Tibial artery (tissue), 4 donors: ENCODE results near the gene PBX1.
"Not testable (repeated sequence)": the region's sequence is repeated elsewhere in the genome, so short reads cannot be mapped to it uniquely, and the experiment has no call there.

ENCODE experiments used
- DNase-seq, 2 donors: peaks; one replicate each; pipeline ENCODE4 v3.0.0-alpha.2; 2019
- H3K27ac ChIP-seq, 2 donors: fragments of 200-600 bp; sonication (generic) in 1 of 2; 1 replicate in 1 of 2; 2 replicates in 1 of 2; pipeline ENCODE4 v1.5.1; 2018 to 2019; ENCODE audit warnings: mild to moderate bottlenecking in 1 of 2
- H3K27me3 ChIP-seq, 2 donors: fragments of 200-600 bp; sonication (generic) in 1 of 2; one replicate each; pipeline versions ENCODE4 v1.5.1 to v1.6.0; 2016 to 2019
- H3K36me3 ChIP-seq, 3 donors: fragments of 200-600 bp; sonication (generic) in 2 of 3; one replicate each; pipeline ENCODE4 v1.5.1; 2016 to 2019; ENCODE audit warnings: mild to moderate bottlenecking in 2 of 3
- H3K4me1 ChIP-seq, 4 donors: fragments of 200-600 bp; sonication (generic) in 2 of 4; 1 replicate in 3 of 4; 2 replicates in 1 of 4; pipeline ENCODE4 v1.5.1; 2016 to 2019
- H3K4me3 ChIP-seq, 2 donors: fragments of 200-600 bp; sonication (generic) in 1 of 2; 1 replicate in 1 of 2; 2 replicates in 1 of 2; pipeline ENCODE4 v1.5.1; 2018 to 2019; ENCODE audit warnings: mild to moderate bottlenecking in 2 of 2
- H3K9me3 ChIP-seq, 3 donors: fragments of 200-600 bp; sonication (generic) in 1 of 3; one replicate each; pipeline ENCODE4 v1.5.1; 2016 to 2019
- intact Hi-C: fragments of 100-400 bp; cut with DNase I; formaldehyde crosslinking; loops from one replicate; pipeline ENCODE4 v1.15.0; 2023; ENCODE audit warnings: low total_unique reads
- TF ChIP-seq, protein P1 (sequence below), 2 experiments: fragments of 200-600 bp in 1 of 2; fragments of 450-650 bp in 1 of 2; IDR thresholded peaks; one replicate each; pipeline ENCODE4 v1.5.1; 2017 to 2019; ENCODE audit warnings: antibody characterized with exemption in 2 of 2, mild to moderate bottlenecking in 1 of 2, moderate library complexity in 1 of 2

The PBX1 gene

DNA sequence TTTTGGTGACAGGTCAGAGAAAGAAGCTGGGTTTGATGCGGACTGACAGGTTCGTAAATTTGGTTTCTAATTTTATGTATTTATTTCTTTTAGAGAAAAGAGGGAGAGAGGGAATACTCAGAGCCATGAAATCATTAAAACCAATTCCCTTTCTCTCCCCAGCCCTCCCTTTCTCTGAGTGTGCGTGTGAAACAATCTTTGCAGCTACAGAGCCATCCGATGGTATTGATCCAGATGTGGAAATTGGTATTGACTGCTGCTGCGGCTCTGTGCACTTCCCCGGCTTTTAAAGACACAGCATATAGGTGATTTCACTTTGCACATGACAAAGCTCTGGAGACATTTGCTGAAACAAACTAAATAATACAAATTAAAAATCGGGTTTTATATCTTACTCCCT, 42.4 kb upstream of the PBX1 start:
- no peak for DNase-seq
- no peaks in the 10 kb centered on the region for H3K27me3 ChIP-seq
- intact Hi-C loops: no loop called here
- H3K4me3 ChIP-seq: no peak overlapping the region
- TF ChIP-seq, protein P1, sequence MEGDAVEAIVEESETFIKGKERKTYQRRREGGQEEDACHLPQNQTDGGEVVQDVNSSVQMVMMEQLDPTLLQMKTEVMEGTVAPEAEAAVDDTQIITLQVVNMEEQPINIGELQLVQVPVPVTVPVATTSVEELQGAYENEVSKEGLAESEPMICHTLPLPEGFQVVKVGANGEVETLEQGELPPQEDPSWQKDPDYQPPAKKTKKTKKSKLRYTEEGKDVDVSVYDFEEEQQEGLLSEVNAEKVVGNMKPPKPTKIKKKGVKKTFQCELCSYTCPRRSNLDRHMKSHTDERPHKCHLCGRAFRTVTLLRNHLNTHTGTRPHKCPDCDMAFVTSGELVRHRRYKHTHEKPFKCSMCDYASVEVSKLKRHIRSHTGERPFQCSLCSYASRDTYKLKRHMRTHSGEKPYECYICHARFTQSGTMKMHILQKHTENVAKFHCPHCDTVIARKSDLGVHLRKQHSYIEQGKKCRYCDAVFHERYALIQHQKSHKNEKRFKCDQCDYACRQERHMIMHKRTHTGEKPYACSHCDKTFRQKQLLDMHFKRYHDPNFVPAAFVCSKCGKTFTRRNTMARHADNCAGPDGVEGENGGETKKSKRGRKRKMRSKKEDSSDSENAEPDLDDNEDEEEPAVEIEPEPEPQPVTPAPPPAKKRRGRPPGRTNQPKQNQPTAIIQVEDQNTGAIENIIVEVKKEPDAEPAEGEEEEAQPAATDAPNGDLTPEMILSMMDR (IDR thresholded peaks at IDR 0.05): no peak
- peaks cover 0 to 11% (median 0%) of the 10 kb centered on the region in 4 donors for H3K4me1 ChIP-seq
- H3K27ac ChIP-seq: no peak overlapping the region
- H3K9me3 ChIP-seq: no peaks in the 10 kb centered on the region
- no peaks in the 10 kb centered on the region for H3K36me3 ChIP-seq

DNA sequence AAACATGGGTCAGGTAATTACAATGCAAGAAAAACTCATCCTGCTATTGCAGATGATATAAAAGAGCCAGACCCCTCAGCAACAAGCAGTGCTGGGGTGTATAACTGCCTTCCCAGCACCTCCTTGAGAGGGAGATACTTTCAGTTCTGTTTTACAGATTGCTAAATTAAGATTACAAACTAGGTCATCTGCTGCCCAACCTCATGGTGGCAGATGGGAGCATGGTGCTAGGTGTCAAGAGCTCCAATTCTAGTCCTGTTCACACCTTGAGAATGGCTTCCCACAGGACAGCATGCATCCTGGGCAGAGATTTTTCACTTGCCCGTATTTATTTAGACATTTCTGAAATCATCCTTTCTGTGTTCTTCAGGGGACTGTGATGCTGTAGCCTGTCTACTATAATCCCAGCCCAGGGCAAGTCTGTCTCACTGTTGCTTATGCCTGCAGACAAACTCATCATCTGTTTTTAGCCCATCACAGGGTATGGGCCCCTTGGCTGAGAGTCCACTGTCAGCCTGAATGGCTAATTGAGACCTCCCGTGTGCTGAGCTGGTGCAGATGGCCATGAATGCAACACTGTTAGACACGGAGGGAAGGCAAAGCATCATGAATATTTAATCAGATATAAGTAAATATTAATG, 40.2 kb upstream of the PBX1 start:
- no peak overlapping the region for H3K27ac ChIP-seq
- H3K4me3 ChIP-seq: no peak overlapping the region
- peaks cover 0 to 11% (median 0%) of the 10 kb centered on the region in 4 donors for H3K4me1 ChIP-seq
- no peak for DNase-seq
- intact Hi-C loops: no loop called here
- no peaks in the 10 kb centered on the region for H3K36me3 ChIP-seq
- H3K9me3 ChIP-seq: no peaks in the 10 kb centered on the region
- TF ChIP-seq, protein P1 (IDR thresholded peaks at IDR 0.05): no peak
- H3K27me3 ChIP-seq: no peaks in the 10 kb centered on the region

DNA sequence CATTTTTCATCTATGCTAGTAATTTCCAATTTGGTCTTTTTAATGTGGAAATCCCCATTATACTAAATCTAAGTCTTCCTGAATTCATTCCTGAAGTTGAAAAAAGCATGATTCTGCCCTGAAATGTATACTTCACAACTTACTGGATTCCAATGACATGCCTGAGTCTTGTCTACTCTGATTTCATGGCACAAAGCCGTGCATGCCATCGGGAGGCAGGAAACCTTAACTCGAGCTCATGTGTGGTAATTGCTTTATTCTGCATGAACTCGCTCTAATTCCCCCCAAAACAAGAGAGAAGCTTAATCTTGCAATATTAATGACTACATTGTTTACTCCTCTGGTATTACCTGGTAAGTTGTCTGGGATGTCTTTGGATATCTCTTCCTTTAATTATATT, 39.6 kb upstream of the PBX1 start:
- Histone ChIP-seq H3K27ac (no peak overlapping the region), H3K27me3 (no peaks in the 10 kb centered on the region), H3K4me3 (no peak overlapping the region), H3K4me1 (peaks cover 0 to 15% (median under 1%) of the 10 kb centered on the region in 4 donors), H3K36me3 (no peaks in the 10 kb centered on the region), H3K9me3 (no peaks in the 10 kb centered on the region)
- DNase-seq: no peak
- intact Hi-C loops: no loop called here
- TF ChIP-seq, protein P1 (IDR thresholded peaks at IDR 0.05): no peak

DNA sequence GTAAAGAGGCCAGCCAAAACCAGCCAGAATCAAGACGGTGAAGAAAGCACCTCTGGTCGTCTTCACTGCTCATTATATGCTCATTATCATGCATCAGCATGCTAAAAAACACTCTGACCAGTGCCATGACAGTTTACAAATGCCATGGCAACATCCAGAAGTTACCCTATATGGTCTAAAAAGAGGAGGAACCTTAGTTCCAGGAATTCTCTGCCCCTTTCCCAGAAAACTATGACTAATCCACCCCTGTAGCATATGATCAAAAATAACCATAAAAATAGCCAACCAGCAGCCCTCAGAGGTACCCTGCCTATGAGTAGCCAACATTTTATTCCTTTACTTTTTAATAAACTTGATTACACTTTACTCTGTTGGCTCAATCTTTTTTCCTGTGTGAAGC, 34.2 kb upstream of the PBX1 start:
- intact Hi-C loops: no loop called here
- Histone ChIP-seq H3K4me3 (no peak overlapping the region), H3K9me3 (peaks cover 0 to 14% (median 5%) of the 10 kb centered on the region in 3 donors), H3K4me1 (peaks cover 0 to 16% (median 1%) of the 10 kb centered on the region in 4 donors), H3K36me3 (no peaks in the 10 kb centered on the region), H3K27me3 (no peaks in the 10 kb centered on the region), H3K27ac (peak overlapping the region; percentile 39 to 49)
- no peak for DNase-seq
- TF ChIP-seq, protein P1 (IDR thresholded peaks at IDR 0.05): no peak

DNA sequence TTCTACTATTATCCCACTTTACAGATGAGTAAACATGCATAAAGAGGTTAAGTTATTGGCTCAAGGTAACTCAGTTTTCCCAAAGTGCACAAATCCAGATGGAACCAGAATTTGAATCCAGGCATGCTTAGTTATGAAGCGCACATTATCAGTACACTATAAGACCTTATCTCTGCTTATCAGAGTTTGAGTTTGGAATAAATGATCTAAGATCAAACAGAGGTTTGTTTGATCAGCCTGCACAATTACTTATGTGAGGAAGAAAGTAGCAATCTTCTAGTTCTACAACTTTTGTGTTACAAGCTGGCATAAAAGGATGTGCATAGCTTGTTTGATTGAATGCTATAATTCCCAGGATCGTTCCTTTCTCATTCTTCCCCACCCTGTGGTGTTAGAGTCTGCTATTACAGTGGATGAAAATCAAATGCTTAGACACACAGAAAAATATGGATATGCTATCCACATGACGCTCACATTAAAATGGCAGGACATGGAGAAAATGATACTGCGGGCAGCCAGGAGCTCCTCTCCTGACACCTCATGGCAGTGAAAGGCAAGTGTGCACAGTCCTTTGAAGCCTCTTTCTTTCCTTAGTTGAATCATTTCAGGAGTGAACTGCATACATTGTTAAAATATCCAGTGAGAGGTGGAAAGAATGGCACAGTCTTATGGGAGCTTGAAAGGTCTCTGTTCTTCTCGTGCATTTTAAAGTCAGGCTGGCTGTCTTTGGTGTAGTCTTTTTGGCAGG, 23.9 kb upstream of the PBX1 start:
- no peak overlapping the region for H3K4me3 ChIP-seq
- TF ChIP-seq, protein P1 (IDR thresholded peaks at IDR 0.05): no peak
- H3K4me1 ChIP-seq: no peaks in the 10 kb centered on the region
- DNase-seq: no peak
- H3K9me3 ChIP-seq: no peaks in the 10 kb centered on the region
- H3K27ac ChIP-seq: no peak overlapping the region
- H3K36me3 ChIP-seq: no peaks in the 10 kb centered on the region
- no peaks in the 10 kb centered on the region for H3K27me3 ChIP-seq
- intact Hi-C loops: no loop called here

DNA sequence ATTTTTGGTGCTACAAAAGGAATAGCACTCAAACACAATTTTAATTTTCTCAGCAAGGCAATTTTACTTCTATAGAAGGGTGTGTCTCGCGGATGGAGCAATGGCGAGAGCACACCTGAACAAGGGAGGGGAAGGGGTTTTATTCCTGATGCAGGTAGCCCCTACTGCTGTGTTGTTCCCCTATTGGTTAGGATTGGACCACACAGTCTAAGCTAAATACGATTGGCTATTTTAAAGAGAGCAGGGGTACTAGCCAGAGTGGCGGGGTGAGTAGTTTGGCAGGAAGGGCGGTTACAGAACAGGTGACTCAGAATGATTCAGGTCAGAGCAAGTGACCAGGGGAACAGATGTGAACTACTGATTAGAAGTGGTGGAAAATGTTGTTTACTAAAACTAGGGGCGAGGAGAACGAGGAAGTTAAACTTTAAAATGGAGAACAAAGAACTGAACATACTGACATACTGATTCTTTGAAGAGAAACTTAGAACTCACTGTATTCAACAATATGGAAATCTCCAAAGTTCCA, 6.5 kb upstream of the PBX1 start:
- H3K36me3 ChIP-seq, DNase-seq, H3K4me3 ChIP-seq, H3K27ac ChIP-seq, H3K4me1 ChIP-seq, intact Hi-C loops, H3K27me3 ChIP-seq, H3K9me3 ChIP-seq: not testable (repeated sequence)
